H9 (cell line): ENCODE results near the gene RUSC2. TPM values are rescaled to one million over a fixed set of nuclear protein-coding genes. Genes with fewer than 3 reads are reported as not detected.

Experiments
- DNase-seq: peaks from one replicate; pipeline ENCODE4 v3.0.0-alpha.2; 2017
- H2AFZ ChIP-seq: one replicate; pipeline ENCODE4 v1.6.1; 2013; ENCODE audit warnings: mild to moderate bottlenecking, low read length, control low read depth, moderate library complexity
- H2AK5ac ChIP-seq: 2 replicates; pipeline ENCODE4 v1.6.1; 2013; ENCODE audit warnings: low read length, control low read depth, mixed read lengths; ENCODE audit not compliant: insufficient read length
- H2BK120ac ChIP-seq: one replicate; pipeline ENCODE4 v1.6.1; 2013; ENCODE audit warnings: low read depth, mild to moderate bottlenecking, low read length, control low read depth, inconsistent platforms; ENCODE audit not compliant: poor library complexity, severe bottlenecking
- H2BK12ac ChIP-seq: 2 replicates; pipeline ENCODE4 v1.6.1; 2013; ENCODE audit warnings: low read length, control low read depth, mixed read lengths, low read depth; ENCODE audit not compliant: insufficient read length
- H2BK15ac ChIP-seq: 2 replicates; pipeline ENCODE4 v1.6.1; 2013; ENCODE audit warnings: low read depth, low read length, control low read depth
- H2BK20ac ChIP-seq: one replicate; pipeline ENCODE4 v1.6.1; 2013; ENCODE audit warnings: low read depth, mild to moderate bottlenecking, low read length, control low read depth, inconsistent platforms; ENCODE audit not compliant: poor library complexity, severe bottlenecking
- H2BK5ac ChIP-seq: 2 replicates; pipeline ENCODE4 v1.6.1; 2013; ENCODE audit warnings: low read length, control low read depth, mixed read lengths; ENCODE audit not compliant: insufficient read length
- H3K14ac ChIP-seq: 2 replicates; pipeline ENCODE4 v1.6.1; 2013; ENCODE audit warnings: low read length, control low read depth; ENCODE audit not compliant: insufficient read depth
- H3K18ac ChIP-seq: 2 replicates; pipeline ENCODE4 v1.6.1; 2013; ENCODE audit warnings: low read depth, mild to moderate bottlenecking, mixed read lengths, low read length, control low read depth; ENCODE audit not compliant: insufficient read length
- H3K23ac ChIP-seq: 2 replicates; pipeline ENCODE4 v1.6.1; 2013; ENCODE audit warnings: low read length, control low read depth, mixed read lengths, low read depth; ENCODE audit not compliant: insufficient read length
- H3K23me2 ChIP-seq: 2 replicates; pipeline ENCODE4 v1.6.1; 2013; ENCODE audit warnings: low read depth, mild to moderate bottlenecking, mixed read lengths, low read length, control low read depth; ENCODE audit not compliant: insufficient read length, poor library complexity, severe bottlenecking
- H3K27ac ChIP-seq: 2 replicates; pipeline ENCODE4 v1.5.1; 2013; ENCODE audit warnings: low read length, control low read depth, mixed read lengths, low read depth; ENCODE audit not compliant: insufficient read length
- H3K27me3 ChIP-seq: 2 replicates; pipeline ENCODE4 v1.6.1; 2013; ENCODE audit warnings: low read length, control low read depth, inconsistent platforms; ENCODE audit not compliant: insufficient read depth
- H3K4ac ChIP-seq: 2 replicates; pipeline ENCODE4 v1.6.1; 2013; ENCODE audit warnings: low read depth, mild to moderate bottlenecking, control low read depth, inconsistent platforms, low read length, moderate library complexity
- H3K4me1 ChIP-seq: 2 replicates; pipeline ENCODE4 v1.6.1; 2013; ENCODE audit warnings: low read length, control low read depth, inconsistent platforms; ENCODE audit not compliant: insufficient read depth
- H3K4me2 ChIP-seq: 2 replicates; pipeline ENCODE4 v1.6.1; 2013; ENCODE audit warnings: low read length, control low read depth, mixed read lengths; ENCODE audit not compliant: insufficient read length, insufficient read depth
- H3K56ac ChIP-seq: 2 replicates; pipeline ENCODE4 v1.6.1; 2013; ENCODE audit warnings: low read depth, mild to moderate bottlenecking, mixed read lengths, low read length, control low read depth; ENCODE audit not compliant: insufficient read length
- H3K79me1 ChIP-seq: 2 replicates; pipeline ENCODE4 v1.6.1; 2013; ENCODE audit warnings: low read depth, mild to moderate bottlenecking, moderate library complexity, low read length, control low read depth, inconsistent platforms; ENCODE audit not compliant: insufficient read depth, poor library complexity, severe bottlenecking
- H3K79me2 ChIP-seq: 2 replicates; pipeline ENCODE4 v1.6.1; 2013; ENCODE audit warnings: low read length, control low read depth, inconsistent platforms; ENCODE audit not compliant: insufficient read depth
- H3K9ac ChIP-seq: 2 replicates; pipeline ENCODE4 v1.6.1; 2013; ENCODE audit warnings: low read length, control low read depth, mixed read lengths; ENCODE audit not compliant: insufficient read length; ENCODE audit errors: extremely low read depth
- H3K9me3 ChIP-seq: one replicate; pipeline ENCODE4 v1.6.1; 2013; ENCODE audit warnings: low read depth, low read length, inconsistent platforms; ENCODE audit not compliant: control insufficient read depth
- H3T11ph ChIP-seq: one replicate; pipeline ENCODE4 v1.6.1; 2013; ENCODE audit warnings: mild to moderate bottlenecking, low read length, control low read depth, inconsistent platforms
- H4K20me1 ChIP-seq: one replicate; pipeline ENCODE4 v1.6.1; 2013; ENCODE audit not compliant: control insufficient read depth, insufficient read length, insufficient read depth
- H4K5ac ChIP-seq: 2 replicates; pipeline ENCODE4 v1.6.1; 2013; ENCODE audit warnings: low read depth, mild to moderate bottlenecking, mixed read lengths, low read length, control low read depth; ENCODE audit not compliant: insufficient read length
- H4K8ac ChIP-seq: replicated peaks from 2 replicates; pipeline ENCODE4 v1.6.1; 2013; ENCODE audit warnings: low read length, control low read depth, mixed read lengths, low read depth; ENCODE audit not compliant: insufficient read length
- H4K91ac ChIP-seq: 2 replicates; pipeline ENCODE4 v1.6.1; 2013; ENCODE audit warnings: low read depth, mild to moderate bottlenecking, moderate library complexity, mixed read lengths, low read length, control low read depth; ENCODE audit not compliant: insufficient read length
- H3K27ac Mint-ChIP-seq, 3 experiments: 2 replicates in 2 of 3; 3 replicates in 1 of 3; pipeline ENCODE4 v1.8.0; 2020 to 2021; ENCODE audit warnings: mixed read lengths in 3 of 3, mild to moderate bottlenecking in 1 of 3, moderate library complexity in 1 of 3
- H3K27me3 Mint-ChIP-seq: 2 replicates; pipeline ENCODE4 v1.8.0; 2021; ENCODE audit warnings: low read depth, mild to moderate bottlenecking, moderate library complexity, mixed read lengths
- H3K36me3 Mint-ChIP-seq, 3 experiments: 2 replicates in 2 of 3; 3 replicates in 1 of 3; pipeline ENCODE4 v1.8.0; 2020 to 2021; ENCODE audit warnings: low read depth in 3 of 3, mixed read lengths in 3 of 3; ENCODE audit not compliant: insufficient read depth in 1 of 3
- H3K4me1 Mint-ChIP-seq, 2 experiments: 2 replicates each; pipeline ENCODE4 v1.8.0; 2020; ENCODE audit warnings: mixed read lengths in 2 of 2
- H3K4me3 Mint-ChIP-seq, 2 experiments: 2 replicates in 1 of 2; 3 replicates in 1 of 2; pipeline ENCODE4 v1.8.0; 2020 to 2021; ENCODE audit warnings: mild to moderate bottlenecking in 2 of 2, mixed read lengths in 2 of 2, moderate library complexity in 1 of 2
- H3K9me3 Mint-ChIP-seq, 2 experiments: 2 replicates in 1 of 2; 3 replicates in 1 of 2; pipeline ENCODE4 v1.8.0; 2020; ENCODE audit warnings: mild to moderate bottlenecking in 2 of 2, mixed read lengths in 2 of 2, moderate library complexity in 1 of 2
- WGBS: extraction: QIAGEN DNeasy Blood & Tissue Kit; methylation state at CpG from one replicate; pipeline ENCODE4 v1.1.7; 2013; ENCODE audit warnings: missing lambda C conversion rate, low lambda C conversion rate, mixed read lengths; ENCODE audit not compliant: insufficient read length; ENCODE audit errors: extremely low coverage; 5-methylcytosine and 5-hydroxymethylcytosine counted together
- total RNA-seq: library from RNA; stranded (reverse); gene quantifications from 2 replicates; pipeline ENCODE4 v1.2.1, GENCODE V29; 2021
- TF ChIP-seq, protein P1 (sequence below): fragments of 200-600 bp; sonication (generic); conservative IDR thresholded peaks from 3 replicates; pipeline ENCODE4 v1.8.0; 2021; ENCODE audit warnings: antibody characterized with exemption, mild to moderate bottlenecking

Gene RUSC2
- total RNA-seq, 1 experiment from 2014 or later = 6.3 TPM

DNA sequence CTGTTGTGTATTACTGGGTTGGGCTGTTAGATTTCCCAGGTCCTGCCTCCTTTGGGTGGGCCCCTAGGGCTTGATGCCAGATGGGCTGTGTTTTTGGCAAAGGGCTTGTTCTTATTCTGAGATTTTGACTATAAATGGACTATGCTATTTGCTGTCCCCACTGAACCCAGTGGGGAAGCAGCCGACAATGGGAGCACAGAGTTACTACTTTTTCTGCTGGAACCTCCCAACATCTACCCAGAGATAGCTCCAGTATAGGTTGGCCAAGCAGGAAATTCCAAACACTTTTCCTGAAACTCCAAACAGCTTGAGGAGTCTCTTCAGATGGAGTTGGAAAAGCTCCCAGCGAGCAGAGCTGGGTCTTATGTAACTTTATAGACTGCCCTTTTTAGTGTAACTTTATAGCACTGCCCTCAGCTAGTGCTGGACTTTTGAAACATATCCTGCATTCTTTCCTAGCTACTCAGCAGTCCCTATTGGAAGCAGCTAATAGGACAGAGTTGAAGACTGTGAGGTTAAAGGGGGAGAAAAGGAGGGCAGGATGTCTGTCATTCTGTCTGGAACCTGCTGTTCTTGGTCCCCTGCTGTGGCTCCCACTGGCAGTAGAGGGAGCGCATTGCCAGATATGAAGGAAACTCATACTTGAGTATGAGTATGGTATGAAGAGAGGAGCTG is 21.0 kb downstream of the RUSC2 start:
- Histone ChIP-seq H2BK12ac (no peak overlapping the region), H3K9ac (no peak overlapping the region), H3K9me3 (no peaks in the 10 kb centered on the region), H3K27ac (no peak overlapping the region), H2BK20ac (no peak overlapping the region), H2BK120ac (no peak overlapping the region), H3K79me1 (no peaks in the 10 kb centered on the region), H2AFZ (no peak overlapping the region), H3K23me2 (no peaks in the 10 kb centered on the region), H3T11ph (no peak overlapping the region), H3K14ac (no peak overlapping the region), H3K4me2 (no peak overlapping the region), H3K4me1 (peaks cover 3% of the 10 kb centered on the region; the same call in 1 of the 2 replicates), H3K4ac (no peak overlapping the region), H3K18ac (no peak overlapping the region), H4K91ac (no peak overlapping the region), H2BK15ac (no peak overlapping the region), H3K27me3 (no peaks in the 10 kb centered on the region), H3K79me2 (no peaks in the 10 kb centered on the region), H4K8ac (no peak overlapping the region), H3K56ac (no peak overlapping the region), H3K23ac (no peak overlapping the region), H2AK5ac (no peak overlapping the region), H4K5ac (no peak overlapping the region), H4K20me1 (no peaks in the 10 kb centered on the region), H2BK5ac (no peak overlapping the region)
- Mint-ChIP-seq H3K4me3 (no peak overlapping the region), H3K36me3 (no peaks in the 10 kb centered on the region), H3K27me3 (no peaks in the 10 kb centered on the region), H3K4me1 (peaks cover 2 to 13% of the 10 kb centered on the region in 2 experiments; a peak in 3 of 4 replicates), H3K27ac (no peak overlapping the region), H3K9me3 (no peaks in the 10 kb centered on the region)
- no peak for DNase-seq
- TF ChIP-seq, protein P1, sequence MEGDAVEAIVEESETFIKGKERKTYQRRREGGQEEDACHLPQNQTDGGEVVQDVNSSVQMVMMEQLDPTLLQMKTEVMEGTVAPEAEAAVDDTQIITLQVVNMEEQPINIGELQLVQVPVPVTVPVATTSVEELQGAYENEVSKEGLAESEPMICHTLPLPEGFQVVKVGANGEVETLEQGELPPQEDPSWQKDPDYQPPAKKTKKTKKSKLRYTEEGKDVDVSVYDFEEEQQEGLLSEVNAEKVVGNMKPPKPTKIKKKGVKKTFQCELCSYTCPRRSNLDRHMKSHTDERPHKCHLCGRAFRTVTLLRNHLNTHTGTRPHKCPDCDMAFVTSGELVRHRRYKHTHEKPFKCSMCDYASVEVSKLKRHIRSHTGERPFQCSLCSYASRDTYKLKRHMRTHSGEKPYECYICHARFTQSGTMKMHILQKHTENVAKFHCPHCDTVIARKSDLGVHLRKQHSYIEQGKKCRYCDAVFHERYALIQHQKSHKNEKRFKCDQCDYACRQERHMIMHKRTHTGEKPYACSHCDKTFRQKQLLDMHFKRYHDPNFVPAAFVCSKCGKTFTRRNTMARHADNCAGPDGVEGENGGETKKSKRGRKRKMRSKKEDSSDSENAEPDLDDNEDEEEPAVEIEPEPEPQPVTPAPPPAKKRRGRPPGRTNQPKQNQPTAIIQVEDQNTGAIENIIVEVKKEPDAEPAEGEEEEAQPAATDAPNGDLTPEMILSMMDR = no peak
- WGBS = no CpG with 5 or more reads among the region's 3 CpGs
